Astrocyte (in vitro differentiated cells and primary cell): ENCODE data around the gene TPX2. TPM values are rescaled to one million over a fixed set of nuclear protein-coding genes. Genes with fewer than 3 reads are reported as not detected.

Source experiments
- DNase-seq: peaks from one replicate; pipeline ENCODE4 v3.0.0-alpha.2; 2010; ENCODE audit warnings: low read depth
- FAIRE-seq: peaks from 2 replicates; lab custom pipeline; 2011; peaks lifted over from hg19 to GRCh38; lab: Jason Lieb, UNC
- H2AFZ ChIP-seq: 2 replicates; pipeline ENCODE4 v1.6.0; 2012; ENCODE audit warnings: low read depth, low read length, inconsistent platforms
- H3K27ac ChIP-seq: 2 replicates; pipeline ENCODE4 v1.5.1; 2011; ENCODE audit warnings: low read depth, low read length, inconsistent platforms
- H3K27me3 ChIP-seq: 2 replicates; pipeline ENCODE4 v1.6.0; 2011; ENCODE audit warnings: low read length, inconsistent platforms; ENCODE audit not compliant: insufficient read depth
- H3K36me3 ChIP-seq: 2 replicates; pipeline ENCODE4 v1.5.1; 2011; ENCODE audit warnings: low read length, inconsistent platforms; ENCODE audit not compliant: insufficient read depth
- H3K4me1 ChIP-seq: 2 replicates; pipeline ENCODE4 v1.5.1; 2011; ENCODE audit warnings: low read length, inconsistent platforms; ENCODE audit not compliant: insufficient read depth
- H3K4me2 ChIP-seq: 2 replicates; pipeline ENCODE4 v1.6.0; 2012; ENCODE audit warnings: low read length, inconsistent platforms
- H3K4me3 ChIP-seq: 2 replicates; pipeline ENCODE4 v1.5.1; 2011; ENCODE audit warnings: low read depth, mild to moderate bottlenecking, low read length, inconsistent platforms; ENCODE audit not compliant: insufficient read depth
- H3K79me2 ChIP-seq: 2 replicates; pipeline ENCODE4 v1.6.0; 2012; ENCODE audit warnings: mild to moderate bottlenecking, low read length, inconsistent platforms; ENCODE audit not compliant: insufficient read depth
- H3K9ac ChIP-seq: 2 replicates; pipeline ENCODE4 v1.6.0; 2012; ENCODE audit warnings: mild to moderate bottlenecking, low read length, inconsistent platforms
- H3K9me3 ChIP-seq: 2 replicates; pipeline ENCODE4 v1.5.1; 2012; ENCODE audit warnings: low read depth, mild to moderate bottlenecking, low read length, inconsistent platforms; ENCODE audit not compliant: insufficient read depth
- H4K20me1 ChIP-seq: 2 replicates; pipeline ENCODE4 v1.6.0; 2012; ENCODE audit warnings: low read length, inconsistent platforms; ENCODE audit not compliant: insufficient read depth
- H3K27ac Mint-ChIP-seq: one replicate; pipeline ENCODE4 v1.8.0; 2021; ENCODE audit warnings: mild to moderate bottlenecking, mixed read lengths; ENCODE audit not compliant: unreplicated experiment
- H3K27me3 Mint-ChIP-seq: one replicate; pipeline ENCODE4 v1.8.0; 2021; ENCODE audit warnings: low read depth, mixed read lengths; ENCODE audit not compliant: unreplicated experiment
- H3K36me3 Mint-ChIP-seq: one replicate; pipeline ENCODE4 v1.8.0; 2021; ENCODE audit warnings: low read depth, mixed read lengths; ENCODE audit not compliant: unreplicated experiment
- H3K4me1 Mint-ChIP-seq: one replicate; pipeline ENCODE4 v1.8.0; 2021; ENCODE audit warnings: low read depth, mixed read lengths; ENCODE audit not compliant: unreplicated experiment
- H3K4me3 Mint-ChIP-seq: one replicate; pipeline ENCODE4 v1.8.0; 2021; ENCODE audit warnings: mild to moderate bottlenecking, moderate library complexity, mixed read lengths; ENCODE audit not compliant: unreplicated experiment
- H3K9me3 Mint-ChIP-seq: one replicate; pipeline ENCODE4 v1.8.0; 2021; ENCODE audit warnings: mild to moderate bottlenecking, mixed read lengths; ENCODE audit not compliant: unreplicated experiment
- CTCF ChIP-seq: IDR thresholded peaks from 2 replicates; pipeline ENCODE4 v1.5.1; 2011; ENCODE audit warnings: low read depth, mild to moderate bottlenecking, inconsistent platforms, low read length, moderate library complexity; ENCODE audit not compliant: insufficient read depth
- EZH2 ChIP-seq: IDR thresholded peaks from 2 replicates; pipeline ENCODE4 v1.6.1; 2012; ENCODE audit warnings: mild to moderate bottlenecking, low read length, inconsistent platforms; ENCODE audit not compliant: insufficient read depth
- total RNA-seq: library from RNA; stranded (reverse); gene quantifications from 2 replicates; pipeline ENCODE4 v1.2.1, GENCODE V29; 2021

The TPX2 gene
- total RNA-seq, 1 donor from 2014 or later, result 41.6 TPM

- Mint-ChIP-seq H3K27ac (no peak overlapping the region), H3K4me1 (peaks cover 41% of the 10 kb centered on the region), H3K9me3 (no peaks in the 10 kb centered on the region), H3K36me3 (peaks cover 30% of the 10 kb centered on the region), H3K27me3 (no peaks in the 10 kb centered on the region), H3K4me3 (no peak overlapping the region)
- H3K9me3 ChIP-seq, result no peaks in the 10 kb centered on the region
- H3K4me2 ChIP-seq, result no peak overlapping the region
- no peak for DNase-seq
- H2AFZ ChIP-seq, result no peak overlapping the region
- peaks cover 35% of the 10 kb centered on the region for H3K36me3 ChIP-seq
- peaks cover 92% of the 10 kb centered on the region for H3K79me2 ChIP-seq
- peaks cover 28% of the 10 kb centered on the region for H3K4me1 ChIP-seq
- no peak for TF ChIP-seq EZH2
- TF ChIP-seq CTCF, result no peak
- no peak overlapping the region for H3K9ac ChIP-seq
- FAIRE-seq, result no peak
- H4K20me1 ChIP-seq, result no peaks in the 10 kb centered on the region
- no peak overlapping the region for H3K27ac ChIP-seq
- H3K27me3 ChIP-seq, result no peaks in the 10 kb centered on the region
- H3K4me3 ChIP-seq, result no peak overlapping the region
These were observed 31.9 kb upstream of the TPX2 start for GRCh38 chr20:31707258-31707615.

DNA sequence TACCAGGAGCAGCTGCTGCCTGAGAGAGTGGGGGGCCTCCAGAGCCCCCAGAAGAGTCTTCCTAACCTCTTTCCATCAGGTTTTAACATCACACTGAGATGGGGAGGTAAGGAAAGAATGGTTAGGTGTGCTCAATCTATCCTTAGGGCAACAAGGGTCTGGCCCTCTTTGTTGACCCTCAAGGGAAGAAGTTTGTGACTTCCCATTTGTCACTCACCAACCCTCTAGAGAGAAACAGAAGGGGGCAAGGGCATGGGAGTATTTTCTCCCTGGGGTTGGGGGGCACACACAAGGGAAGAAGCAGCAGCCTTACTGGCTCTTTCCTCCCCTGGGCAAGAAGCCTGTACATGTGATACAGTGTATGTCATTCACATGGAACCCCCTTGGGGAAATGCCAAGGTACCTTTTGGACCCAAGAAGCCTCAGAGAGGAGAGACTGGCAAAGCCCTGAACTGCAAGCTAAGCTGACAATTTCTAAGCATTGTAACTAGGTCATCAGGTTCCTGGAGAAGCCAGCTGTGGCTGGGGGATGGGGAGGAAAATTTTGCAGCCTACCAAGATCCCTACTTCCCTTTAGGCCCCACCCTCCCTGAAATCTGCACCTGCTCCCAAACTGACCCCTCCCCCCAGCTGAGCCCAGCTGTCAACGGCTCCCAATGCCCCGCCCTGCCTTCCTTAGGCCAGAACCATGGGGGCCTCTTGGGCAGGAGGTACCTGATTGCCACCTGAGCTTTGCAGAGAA is 30.9 kb upstream of the TPX2 start:
- TF ChIP-seq EZH2 (no peak), CTCF (no peak)
- Histone ChIP-seq H3K27me3 (no peaks in the 10 kb centered on the region), H3K9ac (no peak overlapping the region), H2AFZ (no peak overlapping the region), H3K27ac (no peak overlapping the region), H3K36me3 (peaks cover 35% of the 10 kb centered on the region), H3K4me2 (no peak overlapping the region), H3K4me3 (no peak overlapping the region), H3K9me3 (no peaks in the 10 kb centered on the region), H3K79me2 (peaks cover 90% of the 10 kb centered on the region), H3K4me1 (peaks cover 37% of the 10 kb centered on the region), H4K20me1 (no peaks in the 10 kb centered on the region)
- FAIRE-seq, result no peak
- no peak for DNase-seq
- H3K27ac Mint-ChIP-seq, result peak overlapping the region; percentile 28
- H3K9me3 Mint-ChIP-seq, result no peaks in the 10 kb centered on the region
- no peaks in the 10 kb centered on the region for H3K27me3 Mint-ChIP-seq
- peaks cover 34% of the 10 kb centered on the region for H3K36me3 Mint-ChIP-seq
- H3K4me1 Mint-ChIP-seq, result peaks cover 51% of the 10 kb centered on the region
- no peak overlapping the region for H3K4me3 Mint-ChIP-seq
